ENCODE results near the gene DENND4C.
"Not testable (repeated sequence)": the region's sequence is repeated elsewhere in the genome, so short reads cannot be mapped to it uniquely, and the experiment has no call there.

DENND4C gene

DNA sequence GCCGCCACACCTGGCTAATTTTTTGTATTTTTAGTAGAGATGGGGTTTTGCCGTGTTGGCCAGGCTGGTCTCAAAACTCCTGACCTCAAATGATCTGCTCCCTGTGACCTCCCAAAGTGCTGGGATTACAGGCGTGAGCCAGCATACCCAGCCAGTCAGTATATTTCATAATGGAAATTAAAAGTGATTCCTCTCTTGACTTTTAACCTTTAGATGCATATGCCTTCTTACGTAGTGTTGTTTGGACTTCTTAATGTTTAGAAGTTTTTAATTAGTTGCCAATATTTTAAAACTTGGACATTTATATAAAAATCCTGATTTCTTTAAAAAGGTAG, 22.4 kb downstream of the DENND4C start:
- Histone ChIP-seq H4K8ac (ENCODE audit: low read depth, low read length) (no peak overlapping the region), H3K36me3 (replicated peaks in 1 of 2; ENCODE audit: control insufficient read depth in 2 of 2, insufficient read depth in 2 of 2, low read length in 2 of 2) (no peaks in the 10 kb centered on the region), H3K27ac (replicated peaks; ENCODE audit: low read length) (no peak overlapping the region), H3K18ac (ENCODE audit: low read length) (no peak overlapping the region), H3K4me1 (ENCODE audit: control insufficient read depth in 2 of 2, insufficient read depth in 1 of 2, low read depth in 1 of 2, low read length in 2 of 2) (peaks cover 0 to 5% of the 10 kb centered on the region in 2 donors), H2BK12ac (ENCODE audit: low read length) (no peak overlapping the region), H3K14ac (ENCODE audit: low read length) (no peak overlapping the region), H3K23ac (ENCODE audit: low read depth, low read length, poor library complexity) (no peak overlapping the region), H3K79me1 (ENCODE audit: low read depth, low read length) (peaks cover 9% of the 10 kb centered on the region), H2AFZ (ENCODE audit: low read length) (no peak overlapping the region), H2BK120ac (ENCODE audit: low read depth, low read length) (no peak overlapping the region), H2BK5ac (ENCODE audit: low read length) (no peak overlapping the region), H3K27me3 (ENCODE audit: control insufficient read depth in 3 of 3, insufficient read depth in 3 of 3, low read depth in 1 of 3, low read length in 3 of 3) (no peaks in the 10 kb centered on the region), H4K91ac (ENCODE audit: low read depth, low read length, poor library complexity) (no peak overlapping the region), H2BK15ac (ENCODE audit: low read length) (no peak overlapping the region), H3K4me3 (ENCODE audit: low read length in 2 of 2) (no peak overlapping the region), H2AK5ac (ENCODE audit: low read depth, low read length) (no peak overlapping the region), H3K9ac (ENCODE audit: low read depth, low read length, poor library complexity) (no peak overlapping the region), H3K9me3 (replicated peaks in 1 of 2; ENCODE audit: control insufficient read depth in 2 of 2, insufficient read depth in 1 of 2, low read depth in 1 of 2, low read length in 2 of 2) (no peaks in the 10 kb centered on the region), H3K4me2 (ENCODE audit: insufficient read depth, low read length, poor library complexity, severe bottlenecking) (no peak overlapping the region), H3K4ac (ENCODE audit: low read length) (no peak overlapping the region)
- no peak for DNase-seq (ENCODE audit: low spot score)
- no CpG with 5 or more reads among the region's 4 CpGs for WGBS, 2 donors (ENCODE audit: extremely low coverage in 2 of 2, insufficient read length in 2 of 2, insufficient replicate concordance in 1 of 2)

GRCh38 chr9:19255112-19255511, 24.6 kb downstream of the DENND4C start:
- no peak overlapping the region for H3K23ac ChIP-seq (ENCODE audit: low read depth, low read length, poor library complexity)
- H4K91ac ChIP-seq (ENCODE audit: low read depth, low read length, poor library complexity): no peak overlapping the region
- no peaks in the 10 kb centered on the region for H3K36me3 ChIP-seq (replicated peaks in 1 of 2; ENCODE audit: control insufficient read depth in 2 of 2, insufficient read depth in 2 of 2, low read length in 2 of 2)
- H2BK120ac ChIP-seq (ENCODE audit: low read depth, low read length): no peak overlapping the region
- H4K8ac ChIP-seq (ENCODE audit: low read depth, low read length): no peak overlapping the region
- H3K18ac ChIP-seq (ENCODE audit: low read length): no peak overlapping the region
- H2AK5ac ChIP-seq (ENCODE audit: low read depth, low read length): no peak overlapping the region
- no peak overlapping the region for H3K14ac ChIP-seq (ENCODE audit: low read length)
- H3K9ac ChIP-seq (ENCODE audit: low read depth, low read length, poor library complexity): no peak overlapping the region
- no peaks in the 10 kb centered on the region for H3K9me3 ChIP-seq (replicated peaks in 1 of 2; ENCODE audit: control insufficient read depth in 2 of 2, insufficient read depth in 1 of 2, low read depth in 1 of 2, low read length in 2 of 2)
- H3K27me3 ChIP-seq (ENCODE audit: control insufficient read depth in 3 of 3, insufficient read depth in 3 of 3, low read depth in 1 of 3, low read length in 3 of 3): no peaks in the 10 kb centered on the region
- no CpG with 5 or more reads among the region's 2 CpGs for WGBS, 2 donors (ENCODE audit: extremely low coverage in 2 of 2, insufficient read length in 2 of 2, insufficient replicate concordance in 1 of 2)
- no peak overlapping the region for H2BK12ac ChIP-seq (ENCODE audit: low read length)
- no peak overlapping the region for H3K27ac ChIP-seq (replicated peaks; ENCODE audit: low read length)
- peaks cover 0 to 5% of the 10 kb centered on the region in 2 donors for H3K4me1 ChIP-seq (ENCODE audit: control insufficient read depth in 2 of 2, insufficient read depth in 1 of 2, low read depth in 1 of 2, low read length in 2 of 2)
- H2BK5ac ChIP-seq (ENCODE audit: low read length): no peak overlapping the region
- no peak for DNase-seq (ENCODE audit: low spot score)
- no peak overlapping the region for H3K4me3 ChIP-seq (ENCODE audit: low read length in 2 of 2)
- H3K4me2 ChIP-seq (ENCODE audit: insufficient read depth, low read length, poor library complexity, severe bottlenecking): no peak overlapping the region
- H3K4ac ChIP-seq (ENCODE audit: low read length): no peak overlapping the region
- H2BK15ac ChIP-seq (ENCODE audit: low read length): no peak overlapping the region
- peaks cover 4% of the 10 kb centered on the region for H3K79me1 ChIP-seq (ENCODE audit: low read depth, low read length)
- H2AFZ ChIP-seq (ENCODE audit: low read length): no peak overlapping the region

- H4K91ac ChIP-seq (ENCODE audit: low read depth, low read length, poor library complexity): no peak overlapping the region
- H2BK5ac ChIP-seq (ENCODE audit: low read length): no peak overlapping the region
- DNase-seq (ENCODE audit: low spot score): no peak
- no peak overlapping the region for H2BK15ac ChIP-seq (ENCODE audit: low read length)
- no peaks in the 10 kb centered on the region for H3K9me3 ChIP-seq (replicated peaks in 1 of 2; ENCODE audit: control insufficient read depth in 2 of 2, insufficient read depth in 1 of 2, low read depth in 1 of 2, low read length in 2 of 2)
- no peak overlapping the region for H2BK12ac ChIP-seq (ENCODE audit: low read length)
- no peaks in the 10 kb centered on the region for H3K27me3 ChIP-seq (ENCODE audit: control insufficient read depth in 3 of 3, insufficient read depth in 3 of 3, low read depth in 1 of 3, low read length in 3 of 3)
- H2AK5ac ChIP-seq (ENCODE audit: low read depth, low read length): no peak overlapping the region
- H3K4me1 ChIP-seq (ENCODE audit: control insufficient read depth in 2 of 2, insufficient read depth in 1 of 2, low read depth in 1 of 2, low read length in 2 of 2): peaks cover 0 to 3% of the 10 kb centered on the region in 2 donors
- H3K9ac ChIP-seq (ENCODE audit: low read depth, low read length, poor library complexity): no peak overlapping the region
- no peak overlapping the region for H3K4me2 ChIP-seq (ENCODE audit: insufficient read depth, low read length, poor library complexity, severe bottlenecking)
- H3K14ac ChIP-seq (ENCODE audit: low read length): no peak overlapping the region
- no peak overlapping the region for H3K4ac ChIP-seq (ENCODE audit: low read length)
- no peak overlapping the region for H3K18ac ChIP-seq (ENCODE audit: low read length)
- H3K27ac ChIP-seq (replicated peaks; ENCODE audit: low read length): no peak overlapping the region
- H3K4me3 ChIP-seq (ENCODE audit: low read length in 2 of 2): no peak overlapping the region
- H3K79me1 ChIP-seq (ENCODE audit: low read depth, low read length): peaks cover 4% of the 10 kb centered on the region
- H2AFZ ChIP-seq (ENCODE audit: low read length): no peak overlapping the region
- H4K8ac ChIP-seq (ENCODE audit: low read depth, low read length): no peak overlapping the region
- no peaks in the 10 kb centered on the region for H3K36me3 ChIP-seq (replicated peaks in 1 of 2; ENCODE audit: control insufficient read depth in 2 of 2, insufficient read depth in 2 of 2, low read length in 2 of 2)
- H3K23ac ChIP-seq (ENCODE audit: low read depth, low read length, poor library complexity): no peak overlapping the region
- H2BK120ac ChIP-seq (ENCODE audit: low read depth, low read length): no peak overlapping the region
These were observed 25.3 kb downstream of the DENND4C start for GRCh38 chr9:19255821-19256220.

GRCh38 chr9:19259665-19260255, 29.3 kb downstream of the DENND4C start:
- H2AK5ac ChIP-seq (ENCODE audit: low read depth, low read length); H3K18ac ChIP-seq (ENCODE audit: low read length): not testable (repeated sequence)

More at GRCh38 chr9:19259665-19260255, 29.3 kb downstream of the DENND4C start:
- not testable (repeated sequence) for H3K4me3 ChIP-seq (ENCODE audit: low read length in 2 of 2); H3K23ac ChIP-seq (ENCODE audit: low read depth, low read length, poor library complexity); H2AFZ ChIP-seq (ENCODE audit: low read length); H3K9me3 ChIP-seq (replicated peaks in 1 of 2; ENCODE audit: control insufficient read depth in 2 of 2, insufficient read depth in 1 of 2, low read depth in 1 of 2, low read length in 2 of 2); H3K79me1 ChIP-seq (ENCODE audit: low read depth, low read length); H3K14ac ChIP-seq (ENCODE audit: low read length); H4K8ac ChIP-seq (ENCODE audit: low read depth, low read length); H3K27me3 ChIP-seq (ENCODE audit: control insufficient read depth in 3 of 3, insufficient read depth in 3 of 3, low read depth in 1 of 3, low read length in 3 of 3); H3K27ac ChIP-seq (replicated peaks; ENCODE audit: low read length); H2BK12ac ChIP-seq (ENCODE audit: low read length); H2BK120ac ChIP-seq (ENCODE audit: low read depth, low read length); H2BK15ac ChIP-seq (ENCODE audit: low read length); H3K4me1 ChIP-seq (ENCODE audit: control insufficient read depth in 2 of 2, insufficient read depth in 1 of 2, low read depth in 1 of 2, low read length in 2 of 2); H3K36me3 ChIP-seq (replicated peaks in 1 of 2; ENCODE audit: control insufficient read depth in 2 of 2, insufficient read depth in 2 of 2, low read length in 2 of 2); H2BK5ac ChIP-seq (ENCODE audit: low read length); H3K4ac ChIP-seq (ENCODE audit: low read length); DNase-seq (ENCODE audit: low spot score); H4K91ac ChIP-seq (ENCODE audit: low read depth, low read length, poor library complexity); H3K9ac ChIP-seq (ENCODE audit: low read depth, low read length, poor library complexity); H3K4me2 ChIP-seq (ENCODE audit: insufficient read depth, low read length, poor library complexity, severe bottlenecking)
- WGBS, 2 donors (ENCODE audit: extremely low coverage in 2 of 2, insufficient read length in 2 of 2, insufficient replicate concordance in 1 of 2): no CpG with 5 or more reads among the region's 8 CpGs
